ENCODE measurements around the gene NFIC.

DNA sequence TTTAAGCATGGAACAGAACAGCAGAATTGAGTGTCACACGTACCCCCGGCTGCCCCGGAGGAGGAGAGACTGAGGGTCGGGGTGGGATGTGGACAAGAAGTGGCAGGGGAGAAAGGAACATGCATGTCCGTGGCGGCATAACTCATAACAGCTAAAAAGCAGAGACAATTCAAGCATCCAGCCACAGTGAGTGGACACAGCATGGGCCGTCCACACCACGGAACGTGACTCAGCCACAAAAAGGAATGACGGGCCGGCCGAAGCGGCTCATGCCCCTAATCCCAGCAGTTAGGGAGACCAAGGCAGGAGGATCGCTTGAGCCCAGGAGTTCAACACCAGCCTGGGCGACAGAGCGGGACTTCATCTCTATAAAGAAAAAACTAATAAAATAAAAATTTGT, 126.5 kb downstream of the NFIC start:
- TF ChIP-seq CTCF (IDR thresholded peaks at IDR 0.05; ENCODE audit: low read depth, low read length, missing input control) (no peak), YY1 (IDR thresholded peaks at IDR 0.05) (no peak), TAF1 (conservative IDR thresholded peaks at IDR 0.05) (no peak), RAD21 (IDR thresholded peaks at IDR 0.05) (no peak), EGR1 (IDR thresholded peaks at IDR 0.05; ENCODE audit: low read depth in 2 of 2) (no peak), GABPA (IDR thresholded peaks at IDR 0.05 in 1 of 2, conservative IDR thresholded peaks at IDR 0.05 in 1 of 2) (no peak), HNF4G (IDR thresholded peaks at IDR 0.05) (no peak), RXRA (IDR thresholded peaks at IDR 0.05) (no peak)
- TF ChIP-seq, protein P1, sequence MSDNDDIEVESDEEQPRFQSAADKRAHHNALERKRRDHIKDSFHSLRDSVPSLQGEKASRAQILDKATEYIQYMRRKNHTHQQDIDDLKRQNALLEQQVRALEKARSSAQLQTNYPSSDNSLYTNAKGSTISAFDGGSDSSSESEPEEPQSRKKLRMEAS (IDR thresholded peaks at IDR 0.05) = no peak
- TF ChIP-seq, protein P2, sequence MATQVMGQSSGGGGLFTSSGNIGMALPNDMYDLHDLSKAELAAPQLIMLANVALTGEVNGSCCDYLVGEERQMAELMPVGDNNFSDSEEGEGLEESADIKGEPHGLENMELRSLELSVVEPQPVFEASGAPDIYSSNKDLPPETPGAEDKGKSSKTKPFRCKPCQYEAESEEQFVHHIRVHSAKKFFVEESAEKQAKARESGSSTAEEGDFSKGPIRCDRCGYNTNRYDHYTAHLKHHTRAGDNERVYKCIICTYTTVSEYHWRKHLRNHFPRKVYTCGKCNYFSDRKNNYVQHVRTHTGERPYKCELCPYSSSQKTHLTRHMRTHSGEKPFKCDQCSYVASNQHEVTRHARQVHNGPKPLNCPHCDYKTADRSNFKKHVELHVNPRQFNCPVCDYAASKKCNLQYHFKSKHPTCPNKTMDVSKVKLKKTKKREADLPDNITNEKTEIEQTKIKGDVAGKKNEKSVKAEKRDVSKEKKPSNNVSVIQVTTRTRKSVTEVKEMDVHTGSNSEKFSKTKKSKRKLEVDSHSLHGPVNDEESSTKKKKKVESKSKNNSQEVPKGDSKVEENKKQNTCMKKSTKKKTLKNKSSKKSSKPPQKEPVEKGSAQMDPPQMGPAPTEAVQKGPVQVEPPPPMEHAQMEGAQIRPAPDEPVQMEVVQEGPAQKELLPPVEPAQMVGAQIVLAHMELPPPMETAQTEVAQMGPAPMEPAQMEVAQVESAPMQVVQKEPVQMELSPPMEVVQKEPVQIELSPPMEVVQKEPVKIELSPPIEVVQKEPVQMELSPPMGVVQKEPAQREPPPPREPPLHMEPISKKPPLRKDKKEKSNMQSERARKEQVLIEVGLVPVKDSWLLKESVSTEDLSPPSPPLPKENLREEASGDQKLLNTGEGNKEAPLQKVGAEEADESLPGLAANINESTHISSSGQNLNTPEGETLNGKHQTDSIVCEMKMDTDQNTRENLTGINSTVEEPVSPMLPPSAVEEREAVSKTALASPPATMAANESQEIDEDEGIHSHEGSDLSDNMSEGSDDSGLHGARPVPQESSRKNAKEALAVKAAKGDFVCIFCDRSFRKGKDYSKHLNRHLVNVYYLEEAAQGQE (IDR thresholded peaks at IDR 0.05) = no peak
- TF ChIP-seq, protein P3, sequence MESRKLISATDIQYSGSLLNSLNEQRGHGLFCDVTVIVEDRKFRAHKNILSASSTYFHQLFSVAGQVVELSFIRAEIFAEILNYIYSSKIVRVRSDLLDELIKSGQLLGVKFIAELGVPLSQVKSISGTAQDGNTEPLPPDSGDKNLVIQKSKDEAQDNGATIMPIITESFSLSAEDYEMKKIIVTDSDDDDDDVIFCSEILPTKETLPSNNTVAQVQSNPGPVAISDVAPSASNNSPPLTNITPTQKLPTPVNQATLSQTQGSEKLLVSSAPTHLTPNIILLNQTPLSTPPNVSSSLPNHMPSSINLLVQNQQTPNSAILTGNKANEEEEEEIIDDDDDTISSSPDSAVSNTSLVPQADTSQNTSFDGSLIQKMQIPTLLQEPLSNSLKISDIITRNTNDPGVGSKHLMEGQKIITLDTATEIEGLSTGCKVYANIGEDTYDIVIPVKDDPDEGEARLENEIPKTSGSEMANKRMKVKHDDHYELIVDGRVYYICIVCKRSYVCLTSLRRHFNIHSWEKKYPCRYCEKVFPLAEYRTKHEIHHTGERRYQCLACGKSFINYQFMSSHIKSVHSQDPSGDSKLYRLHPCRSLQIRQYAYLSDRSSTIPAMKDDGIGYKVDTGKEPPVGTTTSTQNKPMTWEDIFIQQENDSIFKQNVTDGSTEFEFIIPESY (IDR thresholded peaks at IDR 0.05) = no peak
